ENCODE measurements around the gene ANO1. TPM values are rescaled to one million over a fixed set of nuclear protein-coding genes. Genes with fewer than 3 reads are reported as not detected.
A peak's percentile ranks its signal among the peaks of the same experiment; 100 is the strongest.

The ANO1 gene
- polyA plus RNA-seq, 2 of the 4 experiments (the other 2 are of a cell fraction) = 0.27 to 0.44 TPM

DNA sequence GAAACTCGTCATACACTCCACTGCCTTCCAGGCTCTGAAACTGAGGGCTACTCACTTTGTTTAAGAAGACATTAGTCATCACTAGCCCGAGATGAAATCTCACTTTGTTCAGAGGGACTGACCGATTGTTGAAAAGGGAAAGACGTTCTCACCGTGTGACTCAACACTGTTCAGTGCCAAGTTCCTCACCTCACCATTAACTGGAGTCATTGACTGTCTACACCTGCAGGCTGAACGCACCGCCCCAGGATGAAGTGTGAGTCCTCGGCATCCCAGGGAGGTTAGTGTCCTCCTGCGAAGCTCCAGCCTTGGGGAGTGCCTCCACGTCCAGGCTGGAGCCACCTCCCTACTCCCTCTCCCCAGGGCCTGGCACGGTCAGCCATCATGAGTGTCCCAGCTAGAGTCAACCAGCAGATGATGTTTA, 155.4 kb downstream of the ANO1 start (continued):
- TF ChIP-seq BCL3 (IDR thresholded peaks at IDR 0.05) (0 out of 3 replicates have a peak, but pooled peaks have one; percentile 59), POLR2AphosphoS2 (conservative IDR thresholded peaks at IDR 0.05; ENCODE audit: low read length) (no peak), MAZ (IDR thresholded peaks at IDR 0.05; ENCODE audit: borderline replicate concordance, low read depth, low read length) (no peak), HOXB13 (CRISPR knock-in tag; IDR thresholded peaks at IDR 0.05; ENCODE audit: low read depth) (no peak), RFX5 (IDR thresholded peaks at IDR 0.05) (no peak), TP53 (CRISPR knock-in tag; IDR thresholded peaks at IDR 0.05) (no peak), GATA3 (IDR thresholded peaks at IDR 0.05; ENCODE audit: borderline replicate concordance) (peak; percentile 97), POLR2A (IDR thresholded peaks at IDR 0.05; ENCODE audit: low read length) (no peak), ZC3H11A (IDR thresholded peaks at IDR 0.05) (no peak), MAX (IDR thresholded peaks at IDR 0.05) (peak; percentile 78), FOXS1 (CRISPR knock-in tag; IDR thresholded peaks at IDR 0.05) (no peak), ELK1 (IDR thresholded peaks at IDR 0.05; ENCODE audit: low read depth, low read length) (no peak)
- TF ChIP-seq, protein P1, sequence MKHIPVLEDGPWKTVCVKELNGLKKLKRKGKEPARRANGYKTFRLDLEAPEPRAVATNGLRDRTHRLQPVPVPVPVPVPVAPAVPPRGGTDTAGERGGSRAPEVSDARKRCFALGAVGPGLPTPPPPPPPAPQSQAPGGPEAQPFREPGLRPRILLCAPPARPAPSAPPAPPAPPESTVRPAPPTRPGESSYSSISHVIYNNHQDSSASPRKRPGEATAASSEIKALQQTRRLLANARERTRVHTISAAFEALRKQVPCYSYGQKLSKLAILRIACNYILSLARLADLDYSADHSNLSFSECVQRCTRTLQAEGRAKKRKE (CRISPR knock-in tag; IDR thresholded peaks at IDR 0.05; ENCODE audit: low read depth) = peak; percentile 39; the same call in 1 of the 2 replicates
- TF ChIP-seq, protein P2, sequence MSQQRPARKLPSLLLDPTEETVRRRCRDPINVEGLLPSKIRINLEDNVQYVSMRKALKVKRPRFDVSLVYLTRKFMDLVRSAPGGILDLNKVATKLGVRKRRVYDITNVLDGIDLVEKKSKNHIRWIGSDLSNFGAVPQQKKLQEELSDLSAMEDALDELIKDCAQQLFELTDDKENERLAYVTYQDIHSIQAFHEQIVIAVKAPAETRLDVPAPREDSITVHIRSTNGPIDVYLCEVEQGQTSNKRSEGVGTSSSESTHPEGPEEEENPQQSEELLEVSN (IDR thresholded peaks at IDR 0.05; ENCODE audit: borderline replicate concordance, low read depth) = no peak

DNA sequence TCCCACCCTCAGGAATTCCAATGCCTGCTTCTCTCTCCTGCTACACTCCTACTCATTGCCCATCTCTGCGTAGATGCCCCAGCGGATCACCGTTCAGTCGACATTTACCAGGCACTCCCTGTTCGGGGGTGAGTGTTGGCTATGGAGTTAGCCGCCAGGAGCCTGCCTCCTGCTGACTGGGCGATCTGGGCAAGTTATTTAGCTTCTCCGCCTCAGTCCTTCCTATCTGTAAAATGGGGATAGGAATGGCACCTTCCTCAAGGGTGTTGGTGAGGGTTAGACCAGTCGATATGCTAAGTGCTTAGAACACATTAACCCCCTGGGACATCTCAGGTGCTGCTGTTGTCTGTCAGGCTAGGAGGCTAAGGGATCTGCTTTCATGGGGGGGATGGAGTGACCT, 155.8 kb downstream of the ANO1 start:
- 42% methylated on average over 9 of the region's 9 CpGs for WGBS (ENCODE audit: missing lambda C conversion rate)
- H3K4me3 ChIP-seq = 0 out of 3 replicates have a peak overlapping the region, but pooled peaks have one; percentile 4

More for the DNA sequence above, 155.8 kb downstream of the ANO1 start:
- ChIA-PET POLR2A (interaction anchor here (2.0 kb wide), 1 partner anchor 31 kb away, joined by 6 read pairs; the partner anchor contains the start of gene FADD), CTCF (interaction anchor here (0.6 to 3.0 kb wide), 9 partner anchors 10 to 319 kb away, joined by 3 to 8 read pairs (median 4); partner anchors contain the start of gene PPFIA1)
- FAIRE-seq (no peak), ATAC-seq (no peak; a peak in 1 of 6 replicates), DNase-seq (ENCODE audit: low read depth in 1 of 2, low spot score in 1 of 2) (no peak)
- Histone ChIP-seq H3K4me1 (peaks cover 24% of the 10 kb centered on the region), H3K9me3 (no peaks in the 10 kb centered on the region), H3K4me2 (peak overlapping the region; percentile 78), H3K27ac (peak overlapping the region; percentile 78 to 82)
- TF ChIP-seq KDM1A (IDR thresholded peaks at IDR 0.05; ENCODE audit: low read depth) (peak; percentile 80), RFX5 (IDR thresholded peaks at IDR 0.05) (no peak), HOXA7 (CRISPR knock-in tag; IDR thresholded peaks at IDR 0.05) (no peak), CHD4 (IDR thresholded peaks at IDR 0.05; ENCODE audit: borderline replicate concordance) (peak; percentile 40; the same call in 1 of the 2 replicates), MAFK (IDR thresholded peaks at IDR 0.05; ENCODE audit: partially characterized antibody) (peak; percentile 42)

Small RNA genes within 50 kb of the gene (small RNA-seq; reads per million reads assigned to genes)
- 0 reads per million in 6 experiments for gene RNU6-1175P

Other genes starting within 250 kb of the ANO1 start
- 30.2 and 34.7 TPM in 2 replicates for gene FADD, start 125.0 kb downstream of the ANO1 start, polyA plus RNA-seq (2011; rRNA removed)
- gene FADD, start 125.0 kb downstream of the ANO1 start, polyA plus RNA-seq (2017; fragmentation: RNase III; extraction: RNeasy Plus Mini Kit Qiagen cat#74134 plus additional on column Dnase treatment) = 54.4 to 64.9 TPM (median 59.1 TPM) in 3 replicates
- gene PPFIA1, start 192.4 kb downstream of the ANO1 start, polyA plus RNA-seq (2011; rRNA removed) = 38.6 and 45.6 TPM in 2 replicates
- gene PPFIA1, start 192.4 kb downstream of the ANO1 start, polyA plus RNA-seq (2017; fragmentation: RNase III; extraction: RNeasy Plus Mini Kit Qiagen cat#74134 plus additional on column Dnase treatment) = 23.3 to 24.8 TPM (median 23.8 TPM) in 3 replicates

Measured in A549 (cell line).